Activated CD4-positive, alpha-beta T cell treated with anti-CD3 and anti-CD28 coated beads, Interleukin-2, Interleukin-6, amounts not matched to agents 100 ng/mL and 50 ng/mL, durations not matched to agents 16 hours and 8 hours (primary cell): ENCODE measurements around the gene PPBP.

Source experiments
- DNase-seq: peaks from one replicate; pipeline ENCODE4 v3.0.0-alpha.2; 2020

The PPBP gene, protein sequence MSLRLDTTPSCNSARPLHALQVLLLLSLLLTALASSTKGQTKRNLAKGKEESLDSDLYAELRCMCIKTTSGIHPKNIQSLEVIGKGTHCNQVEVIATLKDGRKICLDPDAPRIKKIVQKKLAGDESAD

DNA sequence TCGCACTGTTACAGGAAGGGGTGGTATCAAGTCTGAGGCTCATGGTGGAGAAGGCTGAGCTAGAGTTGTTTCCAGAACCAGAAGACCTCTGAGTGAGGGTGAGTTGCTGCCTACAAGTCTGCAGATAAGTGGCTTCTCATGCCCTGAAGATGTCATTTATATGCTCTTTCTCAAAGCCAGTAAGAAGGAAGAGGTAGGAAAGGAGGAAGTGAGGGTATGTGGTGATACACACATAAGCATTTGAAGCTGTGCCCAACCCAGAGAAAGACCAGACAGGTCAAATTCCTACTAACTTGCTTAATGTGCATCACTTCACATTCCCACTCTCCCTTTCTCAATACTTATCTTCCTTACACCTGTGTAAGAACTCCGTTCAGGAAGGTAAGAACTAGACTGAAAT, at the start of gene PPBP:
Gene PPBP (minus strand): TSS at position 130 of the 400 bp plus-strand sequence. CDS start 87 bp downstream, at position 43.
- no peak for DNase-seq

DNA sequence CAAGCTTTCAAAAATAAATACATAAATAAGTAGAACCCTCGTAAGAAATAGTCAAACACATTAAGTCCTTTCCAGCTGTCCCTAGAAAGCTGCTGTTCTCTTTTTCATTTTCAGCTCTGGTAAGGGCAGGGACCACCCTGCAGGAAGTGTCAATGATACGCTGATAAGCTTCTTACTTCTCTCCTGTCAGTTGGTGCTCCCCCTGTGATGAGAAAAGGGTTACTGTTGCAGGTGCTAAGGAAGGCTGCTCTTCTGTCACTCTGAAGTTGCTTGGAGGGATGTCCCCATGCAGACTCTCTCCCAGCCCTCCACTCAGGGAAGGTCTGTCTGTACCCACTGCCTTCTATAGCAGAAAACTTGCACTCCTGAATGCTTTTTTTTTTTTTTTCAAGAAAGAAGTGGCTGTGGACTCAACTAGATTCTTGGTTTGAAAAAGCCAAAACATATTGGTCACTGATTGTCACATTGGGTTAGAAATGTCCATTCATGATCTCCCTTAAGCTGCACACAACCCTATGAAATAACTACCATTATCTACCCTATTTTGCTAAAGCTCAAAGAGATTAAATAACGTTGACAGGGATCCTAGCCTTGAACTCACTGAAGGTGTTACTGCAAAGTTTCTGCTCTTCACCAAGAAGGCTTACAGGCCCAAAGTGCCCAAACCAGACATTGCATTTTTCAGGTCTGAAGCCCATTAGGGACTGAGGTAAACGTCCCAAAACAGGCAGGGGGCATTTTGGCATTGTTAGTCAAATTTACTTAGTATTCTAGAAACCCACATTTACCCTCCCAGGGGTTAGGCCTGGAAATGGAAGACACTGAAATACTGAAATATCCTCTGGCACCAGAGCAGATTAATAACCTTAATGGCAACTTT, 49.3 kb upstream of the PPBP start:
- no peak for DNase-seq

DNA sequence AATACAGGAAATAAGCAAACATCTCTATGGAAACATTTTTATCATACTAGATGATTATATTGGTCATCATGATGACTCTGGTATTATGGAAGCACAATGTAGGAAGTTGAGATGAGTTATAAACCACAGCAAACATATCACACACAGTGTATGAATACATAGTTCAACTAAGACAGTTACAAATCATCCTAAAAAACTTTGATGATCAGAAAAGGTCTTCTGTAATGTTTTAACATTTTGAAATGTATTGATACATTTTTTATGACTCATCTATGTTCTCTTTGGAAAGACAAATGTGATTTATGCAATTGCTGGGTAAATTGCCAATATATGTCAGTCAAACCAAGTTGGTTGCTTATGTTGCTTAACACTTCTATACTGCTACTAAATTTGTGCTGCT, 45.7 kb upstream of the PPBP start:
- no peak for DNase-seq

DNA sequence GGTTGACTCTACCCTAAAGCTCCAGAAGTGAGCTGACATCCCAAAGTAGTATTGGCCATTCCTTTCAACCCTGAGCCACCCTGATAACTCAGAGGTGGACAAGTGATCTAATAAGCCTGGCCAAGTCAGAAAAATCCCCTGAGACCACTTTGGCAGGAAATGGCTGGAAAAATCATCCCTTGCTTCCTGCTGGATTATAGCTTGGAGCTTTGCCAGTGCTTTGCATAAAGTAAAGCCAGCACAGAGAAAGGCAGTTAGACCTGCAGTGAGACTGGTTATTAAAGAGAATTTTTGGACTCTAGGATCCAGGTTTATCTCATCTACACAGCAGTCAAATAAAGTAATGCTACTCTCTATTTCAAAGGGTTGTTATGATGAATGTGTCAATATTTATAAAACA, 44.1 kb upstream of the PPBP start:
- no peak for DNase-seq

DNA sequence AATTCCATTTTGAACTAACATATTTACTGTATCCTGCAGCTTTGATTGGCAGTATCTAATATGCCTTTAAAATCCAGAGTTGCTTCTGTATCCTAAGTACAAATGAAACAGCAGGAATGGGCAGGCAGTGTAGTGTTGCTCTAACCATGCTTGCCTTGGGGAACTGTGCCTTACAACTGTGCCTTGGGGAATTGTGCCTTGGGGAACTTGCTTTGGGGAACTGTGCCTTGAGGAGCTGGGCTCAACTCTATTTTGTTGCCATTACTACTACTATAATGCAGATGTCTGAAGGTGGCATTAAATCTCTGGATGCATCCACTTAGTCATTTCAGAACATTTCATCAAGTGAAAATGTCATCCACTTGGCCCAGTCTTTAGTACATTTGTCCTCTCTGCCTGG, 43.6 kb upstream of the PPBP start:
- DNase-seq = no peak

DNA sequence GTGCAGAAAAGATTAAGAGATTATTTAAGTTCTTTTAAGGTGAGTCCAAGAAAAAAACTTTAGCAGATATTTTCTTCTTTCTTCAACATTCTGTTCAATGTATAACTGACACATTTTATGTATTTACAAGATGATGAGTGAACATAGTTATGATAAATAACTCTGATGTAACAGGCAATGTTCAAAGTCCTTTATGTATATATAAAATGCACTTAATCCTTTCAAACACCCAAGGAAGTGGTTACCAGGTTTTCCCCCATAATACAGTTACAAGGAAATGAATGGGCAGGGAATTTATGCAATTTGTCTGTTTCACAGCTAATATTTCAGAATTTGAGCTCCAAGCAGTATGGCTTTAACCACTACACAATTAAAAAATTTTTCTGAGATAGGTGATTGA, 42.3 kb upstream of the PPBP start:
- no peak for DNase-seq

DNA sequence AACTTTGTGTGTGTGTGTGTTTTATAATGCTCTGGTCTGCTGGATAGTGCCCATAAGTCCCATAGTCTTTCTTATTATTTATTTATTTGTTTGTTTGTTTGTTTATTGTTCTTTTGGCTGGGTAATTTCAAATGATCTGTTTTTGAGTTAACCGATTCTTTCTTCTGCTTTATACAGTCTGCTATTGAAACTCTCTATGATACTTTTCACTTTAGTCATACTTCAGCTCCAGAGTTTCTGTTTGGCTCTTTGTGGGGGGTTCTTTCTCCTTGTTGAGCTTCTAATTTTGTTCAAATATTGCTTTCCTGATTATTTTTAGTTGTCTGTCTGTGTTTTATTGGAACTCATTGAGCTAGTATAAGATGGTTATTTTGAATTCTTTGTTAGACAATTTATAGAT, 40.5 kb upstream of the PPBP start:
- no peak for DNase-seq

DNA sequence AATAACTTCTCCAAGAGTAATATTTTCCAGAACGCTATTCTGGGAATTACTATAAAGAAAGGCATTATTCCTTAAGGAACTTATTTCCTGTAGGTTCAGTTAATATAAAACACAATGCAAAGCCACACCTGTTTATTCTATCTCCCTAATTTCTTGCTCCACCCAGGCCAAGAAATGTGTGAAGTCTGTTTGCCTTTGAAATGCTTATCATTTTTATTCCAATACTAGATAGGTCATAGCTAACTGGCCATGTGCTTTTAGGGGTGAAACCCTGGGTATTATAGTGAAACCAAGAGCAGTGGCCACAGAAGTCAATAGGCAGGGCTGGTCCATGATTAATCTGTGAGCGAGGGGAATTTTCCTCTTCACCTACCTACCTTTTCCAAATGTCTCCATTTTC, 35.7 kb upstream of the PPBP start:
- no peak for DNase-seq

DNA sequence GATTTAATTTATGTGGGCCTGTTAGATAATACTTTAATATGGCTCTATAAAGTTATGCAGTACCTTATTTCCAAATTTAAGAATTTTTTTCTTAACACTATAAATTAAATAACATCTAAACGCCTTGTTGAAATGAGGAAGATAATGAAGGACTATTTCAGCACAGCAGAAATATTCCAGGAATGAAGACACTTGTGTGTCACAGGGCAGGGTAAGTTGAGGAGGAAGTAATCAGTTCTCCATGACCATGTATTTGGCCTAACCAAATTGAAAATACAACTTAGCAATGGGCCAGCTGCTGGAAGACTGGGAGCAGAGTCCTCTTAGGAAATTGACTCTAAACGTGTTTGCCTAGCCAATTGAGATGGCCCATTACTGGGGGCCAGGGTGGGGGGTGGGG, 33.6 kb upstream of the PPBP start:
- DNase-seq = no peak

DNA sequence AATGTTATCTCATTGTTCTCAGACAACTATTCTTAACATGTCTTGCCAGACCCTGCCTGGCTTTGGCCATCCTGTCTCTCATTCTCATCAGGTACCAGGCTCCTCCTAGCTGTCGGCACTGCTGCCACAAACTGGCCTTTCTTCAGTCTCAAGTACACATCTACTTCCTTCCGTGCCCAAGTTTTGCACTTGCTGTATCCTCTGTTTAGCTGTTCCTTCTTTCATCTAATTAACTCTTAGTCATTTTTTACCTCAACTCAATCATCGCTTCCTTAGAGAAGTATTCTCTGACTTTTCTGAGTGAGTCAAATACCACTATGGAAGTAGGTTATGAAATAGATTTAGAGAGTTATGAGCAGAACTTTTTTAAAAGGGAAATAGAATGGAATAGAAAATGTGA, 30.8 kb upstream of the PPBP start:
- DNase-seq = peak; percentile 36

DNA sequence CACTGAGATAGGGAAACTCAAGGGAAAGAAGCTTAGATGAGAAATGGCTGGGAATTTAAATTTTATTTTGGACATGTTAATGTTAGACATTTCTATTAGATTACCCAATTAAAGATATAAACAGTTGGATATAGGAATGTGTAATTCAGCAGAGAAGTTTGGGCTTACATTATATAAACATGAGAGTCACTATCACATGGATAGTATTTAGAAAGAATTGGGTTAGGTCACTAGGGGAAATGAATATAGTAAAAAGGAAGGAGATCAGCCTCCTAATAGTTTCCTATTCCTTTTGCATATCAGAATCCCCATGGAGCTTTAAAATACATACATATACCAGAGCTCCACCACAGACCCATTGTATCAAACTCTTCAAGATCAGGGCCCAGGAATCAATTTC, 30.1 kb upstream of the PPBP start:
- no peak for DNase-seq

DNA sequence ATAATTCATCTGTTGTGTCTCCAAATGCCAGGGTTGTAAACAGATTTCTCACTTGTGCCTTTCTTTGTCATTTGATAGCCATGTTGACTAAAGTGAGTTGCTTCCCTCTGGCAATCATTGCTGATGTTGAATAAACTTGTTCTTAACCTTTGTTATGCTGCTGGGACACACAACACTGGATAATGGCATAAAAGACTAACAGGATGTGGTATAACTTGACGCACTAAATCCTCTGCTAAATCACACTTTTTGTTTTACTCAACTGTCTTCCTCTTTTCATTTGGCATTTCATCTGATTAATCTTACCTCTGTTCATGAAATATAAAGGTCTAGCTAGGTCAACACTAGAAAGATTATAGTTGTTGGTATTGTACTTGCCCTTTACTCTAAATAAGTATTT, 28.1 kb upstream of the PPBP start:
- peak; percentile 51 for DNase-seq

DNA sequence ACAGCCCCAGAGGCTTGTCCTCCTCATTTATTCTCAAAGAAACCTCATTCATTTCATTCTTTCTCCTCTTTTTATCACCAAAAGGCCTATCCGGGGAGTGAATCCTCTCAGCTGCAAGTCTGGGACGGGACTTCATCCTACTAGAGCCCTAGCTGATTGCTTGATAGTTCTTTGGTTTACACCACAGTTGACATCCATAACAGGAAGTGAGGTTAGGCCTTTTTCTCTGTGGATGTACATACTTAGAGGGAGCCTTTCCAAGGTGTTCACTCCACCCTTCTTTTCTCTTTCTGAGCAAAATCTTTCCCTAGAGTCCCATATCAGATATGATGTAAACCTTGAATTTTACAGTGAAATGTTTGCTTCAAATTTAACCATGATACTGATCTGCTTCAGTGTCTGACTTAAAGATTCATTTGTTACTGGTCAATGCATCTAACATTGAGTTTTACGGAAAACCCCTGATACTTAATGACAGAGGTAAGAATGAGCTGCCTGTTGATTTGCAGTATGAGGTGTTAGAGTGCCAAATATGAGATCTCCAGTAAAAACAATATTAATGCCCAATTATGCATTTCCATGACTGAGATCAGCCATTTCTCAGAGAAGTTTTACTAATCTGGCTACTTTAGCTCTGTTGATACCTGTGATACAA, 27.3 kb upstream of the PPBP start:
- DNase-seq = no peak

DNA sequence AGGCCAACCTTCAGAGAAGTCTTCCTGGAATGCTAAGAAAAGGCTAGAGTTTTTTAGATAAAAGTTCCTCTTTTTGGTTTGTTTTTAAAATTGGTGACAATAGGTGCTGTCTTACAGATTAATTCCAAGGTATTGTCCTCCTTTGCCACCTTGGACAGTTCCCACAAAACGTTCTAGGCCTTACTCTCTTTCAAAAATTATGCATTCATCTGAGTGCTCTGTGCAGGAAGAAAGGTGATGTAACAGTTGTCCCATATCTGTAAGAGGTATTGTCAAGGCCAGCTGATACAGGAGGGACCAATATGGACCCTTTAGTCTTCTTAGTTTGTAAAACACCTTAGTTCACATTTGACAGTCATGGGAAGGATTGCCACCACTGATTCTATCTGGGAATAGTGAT, 26.3 kb upstream of the PPBP start:
- no peak for DNase-seq

DNA sequence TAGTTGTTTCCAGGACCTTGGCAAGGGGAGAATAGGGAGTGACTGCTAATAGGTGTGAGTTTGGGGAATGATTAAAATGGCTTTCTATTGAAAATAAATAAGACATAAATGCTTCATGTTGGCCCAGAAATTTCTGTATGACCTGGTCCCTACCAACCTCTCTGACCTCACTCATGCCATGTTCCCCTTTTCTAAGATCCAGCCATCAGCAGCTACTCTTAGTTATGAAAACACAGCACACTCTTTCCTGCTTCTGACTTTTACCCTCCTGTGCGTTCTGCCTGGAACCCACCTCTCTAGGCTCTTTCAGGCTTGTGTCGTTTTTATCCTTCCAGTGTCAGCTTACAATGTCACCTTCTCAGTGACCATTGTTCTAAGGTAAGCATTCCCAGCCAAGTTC, 25.3 kb upstream of the PPBP start:
- DNase-seq = no peak

DNA sequence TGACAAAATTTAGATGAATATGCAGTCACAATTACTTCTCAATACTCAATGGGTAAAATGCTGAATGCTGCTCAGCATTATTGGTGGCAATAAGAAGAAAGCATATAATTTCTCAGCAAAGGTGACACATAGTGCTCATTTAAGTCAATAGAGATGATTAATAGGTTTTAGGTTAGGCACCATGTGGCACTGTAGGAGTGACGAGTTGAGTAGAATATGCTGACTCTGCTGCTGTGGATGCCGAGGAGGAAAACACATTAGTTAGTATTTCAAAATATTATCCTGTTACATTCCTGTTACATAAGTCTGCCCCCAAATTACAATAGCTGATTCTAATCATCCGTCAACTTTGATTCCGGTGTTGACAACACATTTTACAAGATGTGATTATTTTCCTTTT, 24.1 kb upstream of the PPBP start:
- no peak for DNase-seq

DNA sequence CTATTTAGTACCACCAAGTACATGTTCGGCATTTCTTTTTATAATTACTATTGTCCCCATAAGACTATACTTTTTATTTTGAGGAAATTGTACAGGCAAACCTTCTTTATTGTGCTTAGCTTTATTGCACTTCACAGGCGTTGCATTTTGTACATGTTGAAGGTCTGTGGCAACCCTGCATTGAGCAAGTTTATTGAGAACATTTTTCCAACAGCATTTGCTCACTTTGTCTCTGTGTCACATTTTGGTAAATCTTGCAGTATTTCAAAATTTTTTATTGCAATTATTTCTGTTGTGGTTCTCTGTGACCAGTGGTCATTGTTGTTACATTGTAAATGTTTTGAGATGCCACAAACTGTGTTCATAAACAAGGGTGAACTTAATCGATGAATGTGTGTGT, 21.3 kb upstream of the PPBP start:
- no peak for DNase-seq

DNA sequence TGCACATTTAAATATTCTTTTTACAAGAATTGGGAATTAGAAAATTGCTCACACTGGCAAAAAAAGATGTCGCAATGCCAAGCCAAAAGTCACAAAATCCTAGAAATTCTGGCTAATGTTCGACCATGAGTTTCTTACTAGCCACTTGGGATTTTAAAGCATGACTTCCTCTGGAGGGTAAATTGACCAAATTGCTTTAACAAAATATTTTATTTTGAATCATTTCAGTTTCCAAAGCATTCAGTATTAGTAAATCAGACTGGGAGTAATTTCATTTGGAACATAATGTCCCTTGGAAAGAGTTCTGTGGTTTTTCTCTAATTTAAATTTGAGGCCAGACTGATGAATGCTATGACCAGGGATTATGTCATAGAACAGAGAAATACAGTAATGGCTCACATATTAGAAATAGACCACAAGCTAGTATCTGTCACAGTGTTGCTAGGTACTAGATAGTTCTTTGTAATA, 18.1 kb upstream of the PPBP start:
- no peak for DNase-seq

DNA sequence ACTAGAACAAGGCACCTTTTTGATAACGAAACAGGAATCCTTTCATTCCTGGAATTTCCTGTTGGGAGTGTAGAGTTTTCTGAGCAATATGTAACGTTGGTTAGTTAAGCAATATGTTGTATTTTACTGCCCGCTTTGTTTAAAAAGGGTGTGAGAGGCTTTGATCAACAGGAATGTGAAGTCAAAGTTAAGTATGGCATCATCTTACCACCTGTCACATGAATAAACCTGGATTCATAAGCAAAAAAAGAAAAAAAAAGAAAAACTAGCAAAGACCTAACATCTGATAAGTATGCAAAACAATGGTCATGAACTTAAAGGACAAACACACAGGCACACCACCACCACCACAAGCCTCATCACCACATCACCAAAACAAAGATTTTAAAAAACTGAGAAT, 17.5 kb upstream of the PPBP start:
- DNase-seq = no peak

DNA sequence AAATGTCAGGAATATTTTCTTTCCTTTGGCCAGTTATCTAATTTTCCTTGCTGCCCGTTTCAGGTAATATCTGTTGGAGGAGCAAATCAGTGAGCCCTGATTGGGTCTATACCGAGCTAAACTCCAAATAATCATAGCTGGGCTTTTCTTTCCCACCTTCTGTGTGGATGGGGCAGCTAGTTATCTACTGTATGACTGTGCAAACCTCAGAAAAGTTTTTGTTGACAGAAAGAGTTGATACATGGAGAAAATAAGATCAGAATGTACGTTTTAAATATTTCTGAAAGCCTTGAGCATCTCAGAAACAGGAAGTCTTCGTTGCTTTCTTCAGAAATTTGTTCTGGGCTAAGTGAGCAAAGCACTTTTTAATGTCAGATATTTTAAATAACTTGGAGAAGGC, 16.7 kb upstream of the PPBP start:
- DNase-seq = no peak

DNA sequence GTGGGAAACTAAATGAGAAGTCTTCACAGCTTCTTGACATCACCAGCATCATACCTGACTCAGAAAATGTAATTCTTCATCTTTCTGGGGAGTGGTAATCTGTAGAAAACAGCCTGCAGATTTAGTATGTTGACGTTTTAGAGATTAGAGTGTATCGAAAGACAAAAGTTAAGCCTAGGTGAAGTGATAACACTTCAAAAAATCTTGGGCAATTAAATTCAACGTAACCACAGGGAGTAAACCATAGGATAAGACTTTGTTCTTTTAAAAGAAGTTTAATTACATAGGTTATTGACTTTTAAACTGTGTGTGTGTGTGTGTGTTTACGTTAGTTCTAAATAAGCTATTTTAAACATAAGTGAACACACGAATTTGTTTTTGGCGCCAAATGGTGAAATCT, 12.3 kb upstream of the PPBP start:
- DNase-seq = no peak

DNA sequence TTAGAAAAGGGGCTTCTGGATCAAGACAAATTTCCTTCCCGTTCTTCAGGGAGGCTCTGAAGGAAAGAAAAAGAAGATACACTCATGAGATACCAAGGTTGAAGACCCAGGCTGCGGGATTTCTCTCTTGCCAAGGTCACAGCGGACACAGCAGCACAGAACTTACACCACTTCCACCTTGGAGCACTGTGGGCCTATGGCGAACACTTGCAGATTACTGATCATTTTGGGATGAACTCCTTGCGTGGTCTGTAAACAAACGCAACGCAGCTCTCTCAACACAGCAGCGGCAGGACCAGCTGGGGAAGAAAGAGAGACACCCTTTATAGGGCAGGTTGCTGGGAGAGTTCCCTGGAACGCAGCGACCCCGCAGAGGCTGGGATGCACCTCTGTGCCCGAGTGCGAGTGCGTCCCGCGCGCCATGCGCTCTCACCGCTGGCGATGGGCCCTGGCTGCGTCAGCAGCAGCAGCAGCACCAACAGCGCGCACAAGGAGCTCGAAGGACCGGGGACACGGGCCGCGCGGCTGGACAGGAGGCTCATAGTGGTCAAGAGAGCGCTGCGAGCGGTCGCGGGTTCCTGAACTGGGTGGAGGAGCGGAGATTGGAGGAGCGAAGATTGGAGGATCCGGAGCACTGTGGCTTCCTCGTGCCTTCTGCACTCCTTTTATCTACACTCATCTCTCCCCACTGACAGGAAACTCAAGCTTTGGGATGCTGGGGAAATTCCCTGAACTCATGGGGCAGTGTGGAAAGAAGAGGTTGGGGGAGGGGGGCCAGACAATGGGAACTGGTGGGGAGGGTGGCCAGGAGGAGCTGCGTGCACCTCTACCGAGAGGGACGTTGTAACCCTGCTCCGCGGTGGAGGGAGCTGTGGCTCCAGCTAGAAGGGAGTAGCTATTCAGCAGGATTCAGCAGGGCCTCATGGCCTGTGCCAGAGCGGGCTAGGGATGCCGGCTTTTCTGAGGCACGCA, 10.3 kb upstream of the PPBP start, which contains the start of gene CXCL5:
Gene CXCL5 (minus strand): TSS at position 638 of the 972 bp plus-strand sequence. CDS start 96 bp downstream, at position 542.
- DNase-seq = no peak

DNA sequence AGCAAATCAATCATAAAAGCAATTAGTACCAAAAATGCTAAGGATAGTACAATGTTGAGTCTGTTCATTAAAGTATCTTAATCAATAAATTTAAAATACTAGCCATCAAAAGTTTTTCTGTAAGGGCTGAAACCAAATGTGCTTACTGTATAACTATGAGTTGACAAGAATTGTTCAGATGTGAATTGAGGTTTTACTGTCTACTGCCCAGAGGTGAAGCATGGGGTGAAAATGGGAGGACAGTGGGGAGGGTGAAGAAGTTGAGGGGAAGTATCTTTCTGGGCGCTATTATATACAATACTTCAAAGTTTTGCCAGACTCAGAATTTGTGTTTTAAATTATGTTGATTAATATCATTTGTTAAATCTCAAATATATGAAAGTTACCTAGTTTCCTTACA, 4.1 kb upstream of the PPBP start:
- DNase-seq = no peak
